Retinal pigment epithelial cell (primary cell): ENCODE measurements around the gene ZFP90.
"Not testable (repeated sequence)": the region's sequence is repeated elsewhere in the genome, so short reads cannot be mapped to it uniquely, and the experiment has no call there.

Experiments
- DNase-seq: peaks from one replicate; pipeline ENCODE4 v3.0.0-alpha.2; 2010; ENCODE audit warnings: low read depth
- H3K4me3 ChIP-seq: 2 replicates; pipeline ENCODE4 v1.5.1; 2011; ENCODE audit warnings: mild to moderate bottlenecking, low read length, control low read depth, moderate library complexity
- CTCF ChIP-seq: conservative IDR thresholded peaks from 2 replicates; pipeline ENCODE4 v1.5.1; 2011; ENCODE audit warnings: low read depth, low read length, control low read depth, inconsistent platforms

The ZFP90 gene

DNA sequence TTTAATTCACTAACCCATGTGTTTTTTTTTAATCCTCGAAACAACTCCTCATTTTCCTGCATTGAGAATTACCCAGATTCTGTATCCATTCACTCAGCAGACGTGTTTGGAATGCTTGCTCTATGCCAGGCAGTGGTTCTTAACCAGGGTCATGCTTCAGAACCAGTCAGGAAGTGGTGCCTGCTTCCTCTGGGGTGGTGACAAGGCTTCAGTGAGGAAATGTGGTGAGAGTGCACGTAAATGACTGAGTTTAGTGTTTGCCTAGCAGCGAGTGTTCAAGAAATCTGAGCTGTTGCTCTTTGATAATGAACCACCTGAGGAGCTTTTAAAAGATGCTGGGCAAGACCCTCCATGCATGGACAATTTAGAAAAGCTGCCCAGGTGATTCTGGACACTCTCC, 9.9 kb downstream of the ZFP90 start:
- DNase-seq, result no peak
- no peak overlapping the region for H3K4me3 ChIP-seq
- TF ChIP-seq CTCF, result no peak

DNA sequence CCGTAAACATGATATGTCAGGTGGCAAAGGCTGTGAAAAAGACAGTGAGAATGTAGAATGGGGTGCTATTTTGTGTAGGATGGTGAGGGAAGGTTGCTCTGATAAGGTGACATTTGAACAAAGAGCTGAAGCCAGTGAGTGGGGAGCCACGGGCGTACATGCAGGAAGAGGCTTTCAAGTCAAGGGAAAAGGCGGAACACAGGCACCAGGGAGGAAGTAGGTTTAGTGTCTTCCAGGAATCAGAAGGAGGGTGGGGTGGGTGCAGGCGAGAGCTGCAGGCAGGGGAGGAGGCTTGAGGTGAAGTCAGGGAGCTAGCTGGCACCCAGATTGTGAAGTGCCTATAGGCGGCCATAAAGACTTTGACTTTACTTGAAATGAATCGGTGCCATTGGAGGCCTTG, 14.1 kb downstream of the ZFP90 start:
- no peak overlapping the region for H3K4me3 ChIP-seq
- no peak for TF ChIP-seq CTCF
- DNase-seq, result no peak

GRCh38 chr16:68560341-68560740, 21.2 kb downstream of the ZFP90 start:
- H3K4me3 ChIP-seq, DNase-seq: not testable (repeated sequence)

GRCh38 chr16:68563631-68564381, 24.7 kb downstream of the ZFP90 start:
- DNase-seq, result no peak
- TF ChIP-seq CTCF, result no peak
- H3K4me3 ChIP-seq, result no peak overlapping the region

DNA sequence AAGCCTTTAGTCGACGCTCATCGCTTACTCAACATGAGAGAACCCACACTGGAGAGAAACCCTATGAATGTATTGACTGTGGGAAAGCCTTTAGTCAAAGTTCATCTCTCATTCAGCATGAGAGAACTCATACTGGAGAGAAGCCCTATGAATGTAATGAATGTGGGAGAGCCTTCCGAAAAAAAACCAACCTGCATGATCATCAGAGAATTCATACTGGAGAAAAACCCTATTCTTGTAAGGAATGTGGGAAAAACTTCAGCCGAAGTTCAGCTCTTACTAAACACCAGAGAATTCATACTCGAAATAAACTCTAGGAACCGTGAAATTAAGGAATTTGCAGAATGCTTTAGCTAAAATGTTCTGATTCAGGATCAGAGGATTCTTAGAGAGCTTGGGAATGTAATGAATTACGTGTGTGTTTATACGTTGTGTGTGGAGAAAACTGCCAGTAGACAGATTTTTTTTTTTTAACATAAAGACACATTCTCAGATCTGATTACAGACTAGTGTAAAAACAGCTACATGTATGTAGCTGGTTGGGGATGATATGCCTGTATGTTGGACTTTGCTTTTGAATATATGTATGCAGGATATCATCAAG, 25.4 kb downstream of the ZFP90 start:
- TF ChIP-seq CTCF, result no peak
- H3K4me3 ChIP-seq, result no peak overlapping the region
- DNase-seq, result no peak

- no peak for TF ChIP-seq CTCF
- DNase-seq, result no peak
Measured at GRCh38 chr16:68574479-68574878, 35.4 kb downstream of the ZFP90 start.

DNA sequence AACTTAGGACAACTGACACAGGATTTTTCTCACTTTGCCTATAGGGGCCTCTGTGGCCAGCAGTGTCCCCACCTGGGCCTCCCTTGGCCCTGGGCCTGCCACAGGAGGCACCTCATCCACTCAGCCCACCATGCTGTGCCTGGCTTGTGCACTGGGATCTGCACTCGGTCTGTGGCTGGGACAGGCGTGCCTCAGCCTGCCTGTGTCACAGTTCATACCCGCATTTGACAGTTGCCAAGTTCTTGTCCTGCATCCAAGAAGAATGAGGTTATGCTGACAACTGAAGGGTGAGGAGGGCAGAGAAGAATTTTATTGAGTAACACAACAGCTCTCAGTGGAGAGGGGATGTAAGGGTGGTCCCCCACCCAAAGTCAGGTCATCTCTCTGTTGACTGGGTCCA, 36.0 kb downstream of the ZFP90 start:
- H3K4me3 ChIP-seq, result no peak overlapping the region
- no peak for TF ChIP-seq CTCF
- no peak for DNase-seq

More at GRCh38 chr16:68574479-68574878, 35.4 kb downstream of the ZFP90 start:
- H3K4me3 ChIP-seq, result no peak overlapping the region
